HG03135 (cell line): ENCODE measurements around the gene ECHS1.
"Not testable (repeated sequence)": the region's sequence is repeated elsewhere in the genome, so short reads cannot be mapped to it uniquely, and the experiment has no call there.

Source experiments
- ATAC-seq: cut with Tn5 transposase; IDR thresholded peaks from one replicate; pipeline ENCODE4 v1.9.1; 2021; ENCODE audit warnings: mild to moderate bottlenecking, moderate library complexity; ENCODE audit not compliant: unreplicated experiment

ECHS1 gene

DNA sequence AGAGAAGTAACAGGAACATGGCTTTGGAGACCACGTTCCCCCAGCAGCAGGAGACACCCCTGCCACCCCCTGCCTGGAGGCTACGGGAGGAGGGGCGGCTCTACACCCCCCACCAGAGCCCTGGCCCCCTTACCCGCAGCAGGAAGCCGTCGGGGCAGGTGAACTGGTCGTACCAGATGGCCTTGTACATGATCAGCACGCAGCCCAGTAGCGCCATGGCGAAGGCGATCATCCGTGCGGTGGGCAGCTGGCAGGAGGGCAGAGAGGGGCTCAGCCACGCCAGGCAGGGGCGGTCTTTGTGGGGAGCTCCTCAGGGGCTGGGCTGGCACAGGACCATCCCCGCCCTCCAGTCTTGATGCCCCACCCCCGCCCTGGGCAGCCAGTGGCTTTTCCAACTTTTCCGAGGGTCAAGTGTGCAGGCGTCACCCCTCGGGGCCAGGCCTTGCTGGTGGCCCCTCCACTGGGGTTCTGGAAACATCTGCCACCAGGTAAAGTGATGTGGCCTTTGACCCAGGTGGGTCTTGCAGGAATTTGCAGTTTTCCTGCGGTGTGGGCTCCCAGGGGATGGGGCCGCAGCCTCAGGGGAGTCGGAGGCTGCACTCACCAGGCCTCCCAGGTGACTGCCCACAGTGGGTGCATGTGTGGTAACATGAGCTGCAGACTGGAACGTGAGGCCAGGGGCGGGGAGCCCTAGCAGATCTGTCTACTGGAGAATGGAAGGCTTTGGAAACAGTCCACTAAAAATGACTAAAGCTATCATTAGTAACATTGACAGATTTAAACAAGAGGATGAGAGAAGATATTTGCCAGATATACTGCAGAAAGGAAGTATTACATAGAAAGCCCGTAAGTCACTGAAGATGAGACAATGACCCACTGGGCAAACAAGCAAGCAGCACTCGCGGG lies 46.2 kb downstream of the ECHS1 start:
- ATAC-seq: no peak

DNA sequence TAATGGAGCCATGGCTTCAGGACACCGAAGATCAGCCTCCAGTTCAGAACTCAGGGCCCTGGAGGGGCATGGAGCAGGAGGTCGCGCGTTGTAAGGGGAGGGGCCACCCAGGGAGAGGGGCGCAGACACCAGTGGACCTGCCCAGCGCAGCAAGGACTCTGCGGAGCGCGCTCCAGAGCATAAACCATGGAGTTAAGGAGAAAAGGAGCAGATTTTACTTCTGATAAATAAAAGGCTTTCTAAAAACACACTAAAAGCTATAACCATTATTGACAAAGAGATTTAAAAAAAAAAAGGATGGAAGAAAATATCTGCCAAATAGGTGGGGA lies 47.0 kb downstream of the ECHS1 start:
- no peak for ATAC-seq

DNA sequence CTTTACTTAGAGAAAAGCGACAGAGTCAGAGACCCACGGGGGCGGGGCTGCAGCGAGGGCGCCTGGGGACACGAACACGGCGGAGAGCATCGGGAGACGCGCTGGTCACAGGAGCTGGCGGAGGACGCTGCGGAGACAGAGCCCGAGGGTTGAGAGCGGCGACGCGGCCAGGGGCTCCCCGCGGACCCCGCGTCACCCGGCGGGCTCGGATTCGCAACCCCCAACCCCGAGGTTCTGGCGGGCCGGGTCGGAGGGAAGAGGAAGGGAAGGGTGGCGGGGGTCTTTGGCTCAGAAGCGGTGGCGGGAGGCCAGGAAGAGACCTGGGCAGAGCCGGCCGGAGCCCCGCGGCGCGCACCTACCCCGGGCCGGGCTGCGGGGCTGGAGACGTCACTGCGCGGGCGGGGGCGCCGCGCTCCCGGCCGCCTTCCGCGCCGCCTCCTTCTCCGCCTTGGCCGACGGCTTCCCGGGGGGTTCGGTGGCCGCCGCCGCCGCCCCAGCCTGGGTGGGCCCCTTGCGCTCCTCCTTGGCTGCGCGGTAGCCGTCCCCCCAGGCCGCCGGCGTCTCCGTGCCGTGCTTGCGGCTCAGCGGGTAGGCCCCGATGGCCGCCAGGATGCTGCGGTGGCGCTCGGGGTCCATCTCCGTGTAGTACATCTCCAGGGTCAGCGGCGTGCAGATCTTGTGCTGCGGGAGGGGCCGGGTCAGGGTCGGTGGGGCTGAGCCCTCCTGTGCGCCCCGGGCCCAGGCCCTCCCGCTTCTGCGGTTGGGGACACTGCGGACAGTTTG lies 47.5 kb downstream of the ECHS1 start:
- ATAC-seq: no peak

DNA sequence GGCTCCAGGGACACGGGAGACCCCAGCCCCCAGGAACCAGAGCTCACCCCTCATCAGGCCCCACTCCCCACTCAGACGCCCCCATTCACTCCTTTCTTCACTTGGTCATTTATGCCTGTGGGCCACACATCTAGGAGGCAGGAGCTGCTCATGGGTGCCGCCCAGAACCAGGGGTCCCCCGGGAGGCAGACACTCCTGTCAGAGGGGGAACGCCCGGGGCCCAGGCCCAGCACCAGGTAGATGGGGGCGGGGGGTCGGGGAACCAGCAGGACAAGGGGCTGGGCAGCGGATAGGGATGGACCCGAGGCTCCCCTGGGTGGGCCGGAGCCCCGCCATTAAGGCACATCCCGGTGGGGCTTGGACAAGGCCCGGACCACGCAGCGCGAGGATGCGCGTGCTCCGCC lies 48.3 kb downstream of the ECHS1 start:
- no peak for ATAC-seq

DNA sequence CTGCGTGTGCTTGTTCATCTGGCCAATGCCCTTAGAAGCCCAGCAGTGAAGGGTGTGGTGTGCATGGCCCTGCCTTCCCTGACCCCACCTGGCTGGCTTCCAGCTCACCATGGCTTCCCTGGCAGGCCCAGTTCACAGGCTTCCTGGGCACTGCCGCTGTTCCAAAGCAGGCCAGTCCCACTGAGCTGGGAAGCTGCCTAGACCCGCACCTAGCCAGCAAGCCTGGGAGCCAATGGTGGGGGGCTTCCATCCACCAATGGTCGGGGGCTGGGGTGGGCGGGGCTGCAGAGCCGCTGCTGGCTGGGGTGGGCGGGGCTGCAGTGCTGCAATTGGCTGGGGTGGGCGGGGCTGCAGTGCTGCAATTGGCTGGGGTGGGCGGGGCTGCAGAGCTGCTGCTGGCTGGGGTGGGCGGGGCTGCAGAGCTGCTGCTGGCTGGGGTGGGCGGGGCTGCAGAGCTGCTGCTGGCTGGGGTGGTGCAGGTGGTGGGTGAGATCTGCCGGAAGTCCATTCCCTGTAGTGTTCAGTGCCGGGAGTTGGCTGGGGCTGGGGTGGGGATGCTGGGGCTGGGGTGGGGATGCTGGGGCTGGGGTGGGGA lies 48.9 kb downstream of the ECHS1 start:
- peak; percentile 56 for ATAC-seq

DNA sequence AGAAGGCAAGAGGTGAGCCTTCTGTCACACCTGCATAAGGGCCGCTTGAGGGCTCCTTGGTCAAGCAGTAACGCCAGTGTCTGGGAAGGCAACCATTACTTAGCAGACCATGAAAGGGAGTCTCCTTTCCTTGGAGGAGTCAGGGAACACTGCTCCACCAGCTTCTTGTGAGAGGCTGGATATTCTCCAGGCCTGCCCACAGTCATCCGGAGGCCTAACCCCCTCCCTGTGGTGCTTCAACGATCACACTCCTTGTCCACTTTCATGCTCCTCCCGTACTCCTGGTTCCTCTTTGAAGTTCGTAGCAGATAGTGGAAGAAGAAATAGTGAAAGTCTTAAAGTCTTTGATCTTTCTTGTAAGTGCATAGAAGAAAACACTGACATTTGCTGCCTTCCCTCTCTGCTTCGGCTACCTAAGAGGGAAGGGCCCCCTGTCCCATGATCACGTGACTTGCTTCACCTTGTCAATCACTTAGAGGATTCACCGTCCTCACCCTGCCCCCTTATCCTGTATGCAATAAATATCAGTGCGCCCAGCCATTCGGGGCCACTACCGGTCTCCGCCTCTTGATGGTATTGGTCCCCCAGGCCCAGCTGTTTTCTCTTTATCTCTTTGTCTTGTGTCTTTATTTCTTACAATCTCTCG lies 51.0 kb downstream of the ECHS1 start:
- ATAC-seq: not testable (repeated sequence)

- ATAC-seq: not testable (repeated sequence)
These were observed 52.2 kb downstream of the ECHS1 start for GRCh38 chr10:133320852-133321422.

- peak; percentile 89 for ATAC-seq
These were observed 54.5 kb downstream of the ECHS1 start for GRCh38 chr10:133318494-133319127.

GRCh38 chr10:133316732-133317131 lies 56.4 kb downstream of the ECHS1 start:
- ATAC-seq: no peak

DNA sequence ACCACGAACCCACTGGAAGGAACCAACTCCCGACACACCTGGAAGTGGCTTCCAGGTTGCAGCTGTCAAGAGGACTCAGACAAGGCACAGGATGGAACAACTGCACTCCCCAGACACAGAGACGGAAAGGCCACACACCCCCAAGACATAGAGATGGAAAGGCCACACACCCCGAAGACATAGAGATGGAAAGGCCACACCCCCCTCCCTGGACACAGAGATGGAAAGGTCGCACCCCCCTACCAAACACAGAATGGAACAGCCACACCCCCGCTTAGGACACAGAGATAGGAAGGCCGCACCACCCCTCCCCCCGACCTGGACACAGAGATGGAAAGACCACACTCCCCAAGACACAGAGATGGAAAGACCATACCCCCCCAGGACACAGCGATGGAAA lies 56.9 kb downstream of the ECHS1 start:
- no peak for ATAC-seq

DNA sequence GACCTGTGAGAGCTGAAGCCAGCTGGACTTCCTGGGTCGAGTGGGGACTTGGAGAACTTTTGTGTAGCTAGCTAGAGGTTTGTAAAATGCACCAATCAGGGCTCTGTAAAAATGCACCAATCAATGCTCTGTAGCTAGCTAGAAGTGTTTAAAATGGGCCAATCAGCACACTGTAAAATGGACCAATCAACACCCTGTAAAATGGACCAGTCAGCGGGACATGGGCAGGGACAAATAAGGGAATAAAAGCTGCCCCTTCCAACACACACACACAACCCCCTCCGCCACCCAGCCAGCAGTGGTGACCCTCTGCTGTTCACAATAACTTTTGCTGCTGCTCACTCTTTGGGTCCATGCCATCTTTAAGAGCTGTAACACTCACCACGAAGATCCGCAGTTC lies 57.3 kb downstream of the ECHS1 start:
- no peak for ATAC-seq

- no peak for ATAC-seq
These were observed 58.2 kb downstream of the ECHS1 start for GRCh38 chr10:133314911-133315310.

DNA sequence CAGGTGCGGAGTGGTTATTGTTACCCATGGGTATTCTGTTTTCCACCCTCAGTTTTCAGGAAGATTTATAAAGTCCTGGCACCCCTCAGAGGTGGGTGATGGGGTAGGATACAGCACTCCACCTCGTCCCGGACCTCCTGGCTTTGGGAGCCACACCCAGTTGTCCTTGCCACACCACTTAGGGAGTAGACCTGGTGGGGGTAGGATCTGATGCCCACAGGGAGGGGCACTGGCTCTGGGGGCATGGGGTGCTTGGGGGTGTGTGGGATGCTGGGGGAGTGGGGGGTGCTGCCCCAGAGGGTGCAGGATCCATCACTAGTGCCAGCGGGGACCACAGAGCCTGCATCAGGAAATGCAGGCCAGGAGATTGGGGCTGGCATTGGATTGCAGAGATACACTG lies 60.0 kb downstream of the ECHS1 start:
- no peak for ATAC-seq

GRCh38 chr10:133312769-133313145 lies 60.4 kb downstream of the ECHS1 start:
- no peak for ATAC-seq
